Activated T-helper 1 cell treated with anti-CD3 and anti-CD28 coated beads, Interleukin-2, amount 50 U/mL, for 16 hours (primary cell): Measurements from ENCODE around the gene PLCB1.

Experiments used
- DNase-seq, 2 donors: peaks; one replicate each; pipeline ENCODE4 v3.0.0-alpha.2; 2020; ENCODE audit warnings: low read depth in 1 of 2, low spot score in 1 of 2

PLCB1 gene

GRCh38 chr20:8242827-8243724 lies 111.0 kb downstream of the PLCB1 start:
- no peak for DNase-seq

- DNase-seq = no peak
Observed at GRCh38 chr20:8244637-8245036, 112.6 kb downstream of the PLCB1 start.

- DNase-seq = no peak
Observed at GRCh38 chr20:8246153-8246552, 114.1 kb downstream of the PLCB1 start.

- no peak for DNase-seq
Observed at GRCh38 chr20:8246716-8247115, 114.7 kb downstream of the PLCB1 start.

GRCh38 chr20:8248051-8248450 lies 116.0 kb downstream of the PLCB1 start:
- no peak for DNase-seq

GRCh38 chr20:8249634-8250033 lies 117.6 kb downstream of the PLCB1 start:
- DNase-seq = no peak

GRCh38 chr20:8250539-8251200 lies 118.6 kb downstream of the PLCB1 start:
- no peak for DNase-seq

GRCh38 chr20:8251201-8251575 lies 119.1 kb downstream of the PLCB1 start:
- DNase-seq = no peak

GRCh38 chr20:8254911-8255582 lies 123.0 kb downstream of the PLCB1 start:
- DNase-seq = no peak

- no peak for DNase-seq
Observed at GRCh38 chr20:8255945-8256632, 124.0 kb downstream of the PLCB1 start.

GRCh38 chr20:8260837-8261251 lies 128.8 kb downstream of the PLCB1 start:
- no peak for DNase-seq

GRCh38 chr20:8262721-8263120 lies 130.7 kb downstream of the PLCB1 start:
- no peak for DNase-seq

GRCh38 chr20:8265588-8265987 lies 133.5 kb downstream of the PLCB1 start:
- no peak for DNase-seq

- DNase-seq = no peak
Observed at GRCh38 chr20:8267009-8267408, 134.9 kb downstream of the PLCB1 start.

GRCh38 chr20:8271727-8272126 lies 139.7 kb downstream of the PLCB1 start:
- DNase-seq = no peak

GRCh38 chr20:8272766-8273165 lies 140.7 kb downstream of the PLCB1 start:
- no peak for DNase-seq

- DNase-seq = no peak
Observed at GRCh38 chr20:8284902-8285301, 152.8 kb downstream of the PLCB1 start.

GRCh38 chr20:8287340-8287739 lies 155.3 kb downstream of the PLCB1 start:
- no peak for DNase-seq

GRCh38 chr20:8291200-8291599 lies 159.1 kb downstream of the PLCB1 start:
- no peak for DNase-seq

- no peak for DNase-seq
Observed at GRCh38 chr20:8291873-8292272, 159.8 kb downstream of the PLCB1 start.

- DNase-seq = no peak
Observed at GRCh38 chr20:8292793-8293192, 160.7 kb downstream of the PLCB1 start.
